ENCODE results near the gene KCNIP4. TPM values are rescaled to one million over a fixed set of nuclear protein-coding genes. Genes with fewer than 3 reads are reported as not detected.

Gene KCNIP4
- total and polyA plus RNA-seq, 9 of the 15 experiments (the other 6 are each of a cell fraction or from before 2014, with no cell fraction given) = 0.25 to 0.41 TPM; not detected in 7

- Histone ChIP-seq H4K20me1 (replicated peaks; ENCODE audit: control insufficient read depth, insufficient read depth, low read length) (no peaks in the 10 kb centered on the region), H3K9me1 (ENCODE audit: control insufficient read depth, insufficient read depth, low read length) (no peaks in the 10 kb centered on the region), H3K4me1 (replicated peaks in 1 of 2; ENCODE audit: control insufficient read depth in 2 of 2, insufficient read depth in 2 of 2, low read length in 2 of 2) (no peaks in the 10 kb centered on the region), H2AFZ (ENCODE audit: low read depth, low read length) (no peak overlapping the region), H3K79me2 (ENCODE audit: control insufficient read depth, insufficient read depth, low read length) (no peaks in the 10 kb centered on the region), H3K27me3 (ENCODE audit: control insufficient read depth in 2 of 2, insufficient read depth in 2 of 2, low read length in 2 of 2) (no peaks in the 10 kb centered on the region), H3K4me2 (ENCODE audit: insufficient read depth, low read length) (no peak overlapping the region), H3K9ac (ENCODE audit: insufficient read depth in 1 of 2, low read depth in 2 of 2, low read length in 2 of 2) (no peak overlapping the region), H3K36me3 (ENCODE audit: control insufficient read depth, insufficient read depth, low read length) (no peaks in the 10 kb centered on the region), H3K9me3 (replicated peaks; ENCODE audit: control insufficient read depth, insufficient read depth, low read depth, low read length) (no peaks in the 10 kb centered on the region), H3K27ac (ENCODE audit: extremely low read depth, low read depth, low read length) (no peak overlapping the region), H3K4me3 (no peak overlapping the region)
- ChIA-PET CTCF (ENCODE audit: low intra/inter-chr PET ratio) (no interaction called here), POLR2A (no interaction called here)
- no TSS peak for BruUV-seq (replicated peaks)
- 0% methylated on average over 1 of the region's 1 CpG for WGBS (ENCODE audit: insufficient coverage, low coverage, missing lambda C conversion rate)
- DNase-seq (ENCODE audit: extremely low read depth in 1 of 4, low spot score in 3 of 4) = no peak
- intact Hi-C loops (cut with micrococcal nuclease) (no loop called here), in situ Hi-C loops (cut with MboI) (no loop called here)
- ATAC-seq = no peak
- no peak for FAIRE-seq
- no peak for TF ChIP-seq ZNF12 (CRISPR knock-in tag; IDR thresholded peaks at IDR 0.05)
- no peak for TF ChIP-seq THRAP3 (IDR thresholded peaks at IDR 0.05; ENCODE audit: borderline replicate concordance)
- TF ChIP-seq HMG20B (CRISPR knock-in tag; IDR thresholded peaks at IDR 0.05) = no peak
- TF ChIP-seq ZKSCAN1 (IDR thresholded peaks at IDR 0.05; ENCODE audit: low read depth, low read length) = no peak
- TF ChIP-seq ZFPM2 (CRISPR knock-in tag; IDR thresholded peaks at IDR 0.05) = no peak
- no peak for TF ChIP-seq CEBPZ (IDR thresholded peaks at IDR 0.05; ENCODE audit: borderline replicate concordance, low read depth, low read length)
- no peak for TF ChIP-seq ERF (CRISPR knock-in tag; IDR thresholded peaks at IDR 0.05)
- no peak for TF ChIP-seq RBM22 (IDR thresholded peaks at IDR 0.05; ENCODE audit: low read depth, low read length, poor library complexity, severe bottlenecking)
- TF ChIP-seq EP400 (IDR thresholded peaks at IDR 0.05) = no peak
- TF ChIP-seq WHSC1 (IDR thresholded peaks at IDR 0.05; ENCODE audit: low read length) = no peak
- no peak for TF ChIP-seq RAD51 (IDR thresholded peaks at IDR 0.05; ENCODE audit: borderline replicate concordance, low read depth)
- no peak for TF ChIP-seq SAP30 (IDR thresholded peaks at IDR 0.05; ENCODE audit: borderline replicate concordance, insufficient read depth, low read depth, low read length, poor library complexity, severe bottlenecking)
- no peak for TF ChIP-seq ZNF217 (CRISPR knock-in tag; IDR thresholded peaks at IDR 0.05)
These were observed 43.8 kb upstream of the KCNIP4 start for GRCh38 chr4:21992330-21992729.
